NCI-H146 (cell line): ENCODE measurements around the gene UTP11.

Source experiments
- DNase-seq: peaks from one replicate; lab custom pipeline; 2025; lab: John Stamatoyannopoulos, UW

Gene UTP11

GRCh38 chr1:38046333-38046883, 33.9 kb downstream of the UTP11 start, which contains the start of gene POU3F1:
TSS of gene POU3F1 (minus strand) at chr1:38046793. CDS start at chr1:38046743, 50 bp downstream.
- peak; percentile 52 for DNase-seq

- peak; percentile 85 for DNase-seq
Measured at GRCh38 chr1:38046884-38047602, 34.5 kb downstream of the UTP11 start.

DNA sequence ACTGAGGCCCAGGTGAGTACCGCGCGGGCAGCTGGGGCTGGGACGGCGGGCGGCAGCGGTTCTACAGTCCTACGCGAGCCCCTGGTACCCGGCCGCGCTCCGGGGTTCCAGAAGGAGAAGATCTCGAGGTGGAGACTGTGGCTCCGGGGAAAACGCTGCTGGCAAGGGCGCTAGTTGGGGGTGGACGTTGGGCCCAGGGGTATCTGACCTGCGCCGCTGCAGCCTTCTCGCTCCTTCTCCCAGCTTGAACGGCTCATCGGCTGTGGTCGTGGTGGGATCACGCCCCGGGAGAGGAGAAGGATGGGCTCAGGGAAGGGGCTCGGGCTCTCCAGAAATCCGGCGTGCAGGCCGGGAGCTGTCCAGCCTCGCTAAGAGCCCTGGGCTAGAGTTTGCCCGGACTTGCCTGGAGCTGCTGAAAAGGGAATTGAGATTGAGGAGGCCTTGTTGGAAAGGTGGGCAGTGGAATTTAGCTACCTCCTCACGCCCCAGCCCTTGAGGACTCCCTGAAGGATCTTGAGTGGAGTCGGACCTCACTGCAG, 35.1 kb downstream of the UTP11 start:
- DNase-seq = no peak

DNA sequence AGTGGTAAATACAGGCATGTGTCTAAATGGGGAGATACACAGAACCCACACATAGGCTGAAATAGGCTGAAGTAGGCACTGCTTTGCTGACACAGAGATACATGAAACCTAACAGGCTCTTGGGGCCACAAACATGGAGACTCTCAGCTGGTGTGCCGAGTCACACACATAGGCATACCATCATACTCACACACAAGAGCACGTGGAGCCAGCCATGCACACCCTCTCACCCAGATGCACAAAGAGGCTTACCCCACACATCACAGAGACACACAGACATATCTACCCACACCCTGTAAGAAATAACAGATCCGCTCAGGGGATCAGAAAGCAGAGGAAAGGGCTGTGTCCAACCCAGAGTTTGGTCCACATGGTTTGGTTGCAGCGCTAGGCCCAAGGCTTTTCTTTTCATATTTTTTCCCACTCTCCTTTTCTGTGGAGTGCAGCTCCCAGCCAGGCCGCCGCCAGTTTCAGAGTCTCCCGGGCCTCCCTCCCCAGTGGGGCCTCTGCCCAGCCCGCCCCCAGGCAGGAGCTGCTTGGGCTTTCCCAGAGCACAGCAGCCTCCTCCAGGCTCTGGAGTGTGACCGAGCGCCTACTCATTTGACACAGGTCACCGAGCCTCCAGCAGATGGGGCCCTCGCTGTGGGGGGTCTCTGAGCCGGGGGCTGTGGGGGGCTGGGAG, 38.0 kb downstream of the UTP11 start:
- DNase-seq = no peak

- DNase-seq = no peak
Measured at GRCh38 chr1:38051079-38051543, 38.6 kb downstream of the UTP11 start.

DNA sequence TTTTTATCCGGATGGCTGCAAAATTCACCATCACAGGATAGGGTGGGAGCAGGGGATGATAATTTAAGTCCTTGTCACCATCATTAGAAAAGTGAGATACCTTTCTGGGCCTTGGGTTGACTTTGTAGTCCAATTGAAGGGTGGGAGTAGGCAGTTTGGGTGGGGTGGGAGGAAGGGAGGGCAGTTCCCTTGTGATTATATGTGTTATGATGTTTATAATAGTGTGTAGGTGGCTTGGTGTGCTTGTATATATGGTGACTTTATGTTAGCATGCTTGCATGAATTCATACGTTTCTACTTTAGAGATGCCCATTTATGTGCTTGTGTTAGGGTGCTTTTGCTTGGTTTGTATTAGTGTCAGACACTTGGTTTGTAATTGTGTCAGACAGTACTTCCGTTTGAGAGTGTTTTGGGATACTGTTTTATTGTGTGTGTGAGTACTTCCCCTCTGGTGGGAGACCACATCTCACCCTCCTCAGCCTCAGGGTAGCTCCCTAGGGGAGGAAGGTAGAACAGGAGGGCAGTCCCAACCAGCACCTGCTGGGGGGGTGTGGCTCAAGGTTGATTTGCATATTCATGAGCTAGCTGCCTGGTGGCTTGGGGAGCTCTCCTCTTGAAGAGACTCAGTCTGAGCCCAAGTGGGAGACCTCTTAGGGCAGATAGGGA, 40.3 kb downstream of the UTP11 start:
- peak; percentile 25 for DNase-seq

DNA sequence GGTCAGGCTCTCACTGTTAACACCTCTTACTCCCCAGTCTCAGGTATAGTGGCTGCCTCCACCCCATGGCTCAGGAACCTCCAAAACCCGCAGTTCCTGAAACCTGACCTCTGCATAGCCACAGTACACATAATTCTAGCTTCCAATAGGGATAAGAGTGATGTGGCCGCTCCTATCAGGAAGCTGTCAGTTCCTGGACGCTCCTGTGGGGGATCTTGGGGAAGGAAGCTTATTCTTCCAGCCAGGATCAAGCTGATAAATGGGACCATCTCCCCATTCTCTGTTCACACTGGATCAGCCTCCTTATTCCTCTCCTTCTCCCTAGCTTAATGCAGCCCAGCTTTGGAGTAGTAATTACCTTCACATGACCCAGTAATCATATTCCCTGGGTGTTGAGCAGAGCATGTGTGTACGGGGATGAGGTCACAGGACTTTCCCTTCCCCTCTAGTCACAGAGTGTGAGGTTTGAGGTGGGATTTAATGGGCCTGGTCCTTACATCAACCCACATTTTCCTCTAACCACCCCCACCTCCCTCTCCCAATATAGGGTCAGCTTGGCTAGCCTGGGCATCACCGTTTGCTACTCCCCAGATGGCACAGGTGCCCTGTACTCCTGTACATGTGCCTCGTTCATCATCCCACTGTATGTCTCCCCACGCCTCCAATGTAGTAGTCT, 41.0 kb downstream of the UTP11 start:
- DNase-seq = peak; percentile 25

DNA sequence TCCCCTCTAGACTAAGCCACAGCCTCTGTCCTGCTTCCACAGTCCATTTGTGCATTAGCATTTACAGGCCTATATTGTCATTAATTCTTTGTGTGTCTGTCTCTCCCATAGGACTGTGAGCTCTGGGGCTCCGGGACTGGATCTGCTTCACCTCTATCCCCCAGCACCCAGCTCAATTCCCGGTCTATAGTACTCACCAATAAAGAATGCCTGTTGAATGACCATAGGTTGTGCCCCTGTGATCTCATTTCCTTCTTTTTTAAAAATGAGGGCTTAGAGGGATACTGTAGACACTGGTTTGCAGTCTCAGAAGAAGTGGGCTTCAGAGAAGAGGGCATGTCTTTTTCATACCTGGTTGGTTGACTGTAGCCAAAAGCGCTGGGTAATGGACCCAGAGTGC, 42.9 kb downstream of the UTP11 start:
- no peak for DNase-seq

DNA sequence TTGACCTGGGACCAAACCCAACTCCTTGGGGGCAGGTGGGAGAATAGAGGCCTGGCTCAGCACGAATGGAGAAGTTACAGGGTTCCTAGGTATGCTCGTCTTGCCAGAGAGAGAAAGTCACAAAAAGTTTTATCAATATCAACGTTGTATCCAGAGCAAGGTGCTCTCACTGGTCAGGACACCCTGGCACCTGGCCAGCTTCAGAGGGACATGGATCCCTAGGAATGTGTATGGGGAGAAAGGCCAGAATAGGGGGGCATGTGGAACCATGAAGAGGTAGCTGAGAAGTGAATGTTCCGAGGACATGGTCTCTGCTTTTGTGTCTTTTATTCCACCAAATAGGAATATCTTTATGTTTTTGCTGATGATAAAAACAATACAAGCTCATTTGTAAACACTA, 43.4 kb downstream of the UTP11 start:
- DNase-seq = no peak

GRCh38 chr1:38059635-38060250, 47.2 kb downstream of the UTP11 start:
- DNase-seq = no peak

- DNase-seq = no peak
Measured at GRCh38 chr1:38060498-38060897, 48.0 kb downstream of the UTP11 start.

GRCh38 chr1:38061290-38061689, 48.8 kb downstream of the UTP11 start:
- no peak for DNase-seq

DNA sequence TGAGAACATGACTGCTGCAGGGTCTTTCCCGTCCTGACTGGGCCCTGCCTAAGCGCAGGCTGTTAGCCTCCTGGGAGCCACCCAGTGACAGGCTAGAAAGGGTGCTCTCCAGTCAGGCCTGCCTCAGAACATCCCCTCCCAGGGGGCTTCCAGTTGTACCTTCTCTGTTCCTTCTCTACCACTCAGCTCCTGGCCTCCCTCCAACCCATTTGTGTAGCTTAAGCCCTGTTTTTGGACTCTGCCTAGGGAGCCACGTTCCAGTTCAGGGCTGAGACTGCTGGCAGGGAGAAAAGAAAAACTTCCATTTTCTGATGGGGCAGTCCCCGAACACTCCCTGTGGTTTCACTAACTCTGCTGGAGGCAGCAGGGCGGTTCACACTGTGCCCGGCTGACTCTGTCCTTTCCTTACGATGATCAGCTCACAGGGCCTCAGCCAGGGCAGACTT, 49.4 kb downstream of the UTP11 start:
- no peak for DNase-seq

DNA sequence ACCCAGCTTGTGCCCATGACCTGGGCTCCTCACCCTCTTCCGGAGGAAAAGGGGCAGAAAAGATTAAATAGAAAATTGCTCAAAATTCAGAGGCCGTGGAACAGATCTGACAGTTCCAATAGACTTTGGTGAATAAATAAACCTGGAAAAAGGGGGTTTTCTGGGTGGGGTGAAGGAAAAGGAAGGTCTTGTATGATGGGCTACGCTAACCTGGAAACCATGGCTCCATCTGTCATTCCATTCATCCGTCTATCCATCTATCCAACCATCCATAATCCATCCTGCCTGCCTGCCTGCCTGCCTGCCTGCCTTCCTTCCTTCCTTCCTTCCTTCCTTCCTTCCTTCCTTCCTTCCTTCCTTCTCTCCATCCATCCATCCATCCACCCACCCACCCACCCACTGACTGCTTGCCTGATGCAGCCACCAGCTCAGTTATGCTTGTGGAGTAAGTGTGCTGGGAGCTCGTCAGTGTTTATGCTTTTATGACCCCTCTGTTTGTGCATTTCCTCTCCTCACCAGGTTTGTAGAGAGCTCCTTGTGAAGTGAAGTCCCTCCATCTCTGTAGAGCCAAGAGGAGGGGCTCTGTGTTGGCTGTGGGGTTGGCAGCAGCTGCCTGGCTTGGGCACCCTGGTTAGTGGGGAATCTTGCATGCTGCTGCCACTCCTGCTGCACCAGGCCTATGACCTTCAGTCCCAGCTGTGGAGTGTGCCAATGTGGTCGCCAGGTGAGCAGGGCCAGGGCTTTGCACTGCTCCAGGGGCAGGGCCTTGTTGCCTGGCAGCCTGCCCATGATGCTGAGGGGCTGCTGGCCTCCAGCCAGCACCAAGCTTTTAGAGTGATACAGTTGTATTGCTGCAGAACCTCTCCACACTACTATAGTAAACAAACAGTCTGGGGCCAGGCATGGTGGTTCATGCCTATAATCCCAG, 50.1 kb downstream of the UTP11 start:
- DNase-seq = peak; percentile 64

GRCh38 chr1:38063616-38064015, 51.1 kb downstream of the UTP11 start:
- no peak for DNase-seq

- no peak for DNase-seq
Measured at GRCh38 chr1:38064197-38064903, 51.8 kb downstream of the UTP11 start.

DNA sequence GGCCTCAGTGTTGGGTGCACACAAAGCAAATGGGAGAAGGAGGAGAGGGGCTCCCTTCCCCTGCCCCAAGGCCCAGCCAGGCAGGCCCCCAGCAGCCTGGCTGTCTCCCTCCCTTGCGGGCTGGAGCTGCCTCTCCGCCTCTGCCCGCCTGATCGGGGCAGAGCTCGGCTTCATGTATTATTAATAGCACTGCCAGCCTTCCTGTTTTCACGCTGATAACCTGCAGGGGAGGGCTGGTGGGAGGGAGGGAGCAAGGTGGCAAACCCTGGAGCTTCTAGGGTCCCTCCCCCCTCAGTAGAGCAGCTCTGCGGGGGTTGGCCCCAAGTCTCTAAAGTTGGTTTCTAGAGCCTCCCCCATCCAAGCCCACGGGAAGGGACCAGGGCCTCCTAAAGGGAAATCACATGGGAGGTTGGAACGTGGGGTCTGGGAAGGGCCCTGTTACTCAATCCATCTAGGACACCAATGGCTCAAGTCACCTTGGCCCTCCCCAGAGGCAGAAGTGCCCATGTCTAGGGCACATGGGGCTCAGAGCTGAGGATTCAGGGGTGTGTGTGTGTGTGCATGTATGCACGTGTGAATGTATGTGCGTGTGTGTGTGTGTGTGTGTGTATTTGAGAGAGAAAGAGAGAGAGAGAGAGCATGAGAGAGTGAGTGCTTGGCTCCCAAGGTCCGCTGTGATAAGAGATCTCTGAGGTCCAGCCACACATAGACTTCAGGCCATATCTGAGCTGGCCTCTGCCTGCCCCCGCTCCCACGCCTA, 55.9 kb downstream of the UTP11 start:
- DNase-seq = no peak

DNA sequence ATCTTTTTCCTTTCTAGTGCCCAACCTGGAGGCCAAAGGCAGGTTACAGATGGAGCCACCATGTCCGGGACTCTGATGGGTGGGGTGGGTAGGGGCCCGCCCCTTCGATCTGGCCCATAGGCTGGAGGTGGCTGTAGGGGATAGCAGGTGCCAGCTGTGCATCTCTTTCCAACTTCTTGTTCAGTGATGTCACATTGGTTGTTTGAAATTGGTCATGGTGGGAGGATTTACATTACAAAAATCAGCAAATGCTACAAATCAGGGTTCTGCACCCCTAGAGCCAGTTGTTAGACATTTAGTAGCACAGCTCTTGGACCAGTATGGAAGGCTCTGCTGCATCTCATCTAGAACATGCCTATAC, 56.4 kb downstream of the UTP11 start:
- DNase-seq = no peak
